Measurements from ENCODE around the gene TMEM121.

The TMEM121 gene

GRCh38 chr14:105527381-105527825, 1.0 kb downstream of the TMEM121 start:
- no peak for ATAC-seq
- TF ChIP-seq ZNF565 (CRISPR knock-in tag; conservative IDR thresholded peaks at IDR 0.05; ENCODE audit: low read depth) (no peak), TSHZ2 (CRISPR knock-in tag; IDR thresholded peaks at IDR 0.05) (no peak), GLIS3 (CRISPR knock-in tag; IDR thresholded peaks at IDR 0.05) (no peak), PPARA (CRISPR knock-in tag; IDR thresholded peaks at IDR 0.05; ENCODE audit: borderline replicate concordance) (no peak), OSR1 (CRISPR knock-in tag; IDR thresholded peaks at IDR 0.05) (no peak), ZC3H10 (CRISPR knock-in tag; IDR thresholded peaks at IDR 0.05) (no peak), ZNF70 (CRISPR knock-in tag; IDR thresholded peaks at IDR 0.05) (no peak), PATZ1 (CRISPR knock-in tag; IDR thresholded peaks at IDR 0.05; ENCODE audit: borderline replicate concordance) (no peak), CSRNP3 (CRISPR knock-in tag; IDR thresholded peaks at IDR 0.05) (no peak), ESRRG (CRISPR knock-in tag; IDR thresholded peaks at IDR 0.05) (no peak), TOX (CRISPR knock-in tag; IDR thresholded peaks at IDR 0.05; ENCODE audit: borderline replicate concordance) (no peak)

GRCh38 chr14:105527826-105528585, 1.6 kb downstream of the TMEM121 start:
- TF ChIP-seq RARB (CRISPR knock-in tag; IDR thresholded peaks at IDR 0.05) (no peak), PPARA (CRISPR knock-in tag; IDR thresholded peaks at IDR 0.05; ENCODE audit: borderline replicate concordance) (no peak), SNAI2 (CRISPR knock-in tag; IDR thresholded peaks at IDR 0.05) (no peak), CSRNP3 (CRISPR knock-in tag; IDR thresholded peaks at IDR 0.05) (no peak), POU6F1 (CRISPR knock-in tag; IDR thresholded peaks at IDR 0.05; ENCODE audit: borderline replicate concordance, low read depth) (no peak), ZFP30 (CRISPR knock-in tag; IDR thresholded peaks at IDR 0.05) (no peak), CSDC2 (CRISPR knock-in tag; IDR thresholded peaks at IDR 0.05) (no peak)
- peak; percentile 81 for ATAC-seq

GRCh38 chr14:105528586-105529318, 2.4 kb downstream of the TMEM121 start:
- ATAC-seq = no peak
- TF ChIP-seq ZNF565 (CRISPR knock-in tag; conservative IDR thresholded peaks at IDR 0.05; ENCODE audit: low read depth) (no peak), PPARA (CRISPR knock-in tag; IDR thresholded peaks at IDR 0.05; ENCODE audit: borderline replicate concordance) (no peak), TSHZ2 (CRISPR knock-in tag; IDR thresholded peaks at IDR 0.05) (no peak), ARNTL (CRISPR knock-in tag; IDR thresholded peaks at IDR 0.05; ENCODE audit: borderline replicate concordance, low read depth) (no peak), ZNF8 (CRISPR knock-in tag; IDR thresholded peaks at IDR 0.05) (no peak), ZFP3 (CRISPR knock-in tag; IDR thresholded peaks at IDR 0.05) (no peak), ZFP30 (CRISPR knock-in tag; IDR thresholded peaks at IDR 0.05) (no peak), PATZ1 (CRISPR knock-in tag; IDR thresholded peaks at IDR 0.05; ENCODE audit: borderline replicate concordance) (no peak), CSRNP3 (CRISPR knock-in tag; IDR thresholded peaks at IDR 0.05) (no peak)
